K562 (cell line): ENCODE data around the gene TMC6. TPM values are rescaled to one million over a fixed set of nuclear protein-coding genes. Genes with fewer than 3 reads are reported as not detected.

ENCODE experiments used
- ATAC-seq: fragments of 200-7000 bp; cut with Tn5 transposase; 3 replicates; pipeline ENCODE4 v1.9.1; 2020; ENCODE audit warnings: moderate library complexity
- BruUV-seq: library from RNA; stranded (reverse); fragments of 400-500 nt; replicated peaks from 2 replicates; lab custom pipeline; 2021; lab: Mats Ljungman, UMichigan
- CTCF ChIA-PET: fragments of 300-600 bp; formaldehyde crosslinking; extraction: SDS; loops from one replicate; lab custom pipeline; 2021; ENCODE audit warnings: low intra/inter-chr PET ratio; lab: Yijun Ruan, JAX
- POLR2A ChIA-PET: fragments of 300-600, 350-650 bp; sonication (Branson Sonifier 250); formaldehyde crosslinking; extraction: SDS; loops from one replicate; lab custom pipeline; 2021; ENCODE audit warnings: antibody characterized with exemption, inconsistent platforms; lab: Yijun Ruan, JAX
- DNase-seq, 4 experiments: peaks; one replicate each; pipeline versions ENCODE4 v3.0.0 to v3.0.0-alpha.2; 2011 to 2018; ENCODE audit warnings: low spot score in 3 of 4, mixed read lengths in 3 of 4; ENCODE audit errors: extremely low read depth in 1 of 4
- FAIRE-seq: peaks from 2 replicates; lab custom pipeline; 2011; peaks lifted over from hg19 to GRCh38; lab: Jason Lieb, UNC
- H2AFZ ChIP-seq: 2 replicates; pipeline ENCODE4 v1.6.0; 2011; ENCODE audit warnings: low read depth, low read length, control low read depth, inconsistent platforms
- H3K27ac ChIP-seq: fragments of 200-600 bp; 3 replicates; pipeline ENCODE4 v1.8.0; 2011; ENCODE audit warnings: low read depth, mild to moderate bottlenecking, control low read depth, inconsistent platforms, low read length, moderate library complexity, mixed read lengths; ENCODE audit errors: extremely low read depth
- H3K27me3 ChIP-seq, 2 experiments: fragments of 300-600 bp in 1 of 2; 2 replicates in 1 of 2; 3 replicates in 1 of 2; pipeline versions ENCODE4 v1.6.0 to v1.8.0; 2011; ENCODE audit warnings: inconsistent platforms in 2 of 2, low read length in 2 of 2, mild to moderate bottlenecking in 1 of 2, mixed read lengths in 1 of 2, moderate library complexity in 1 of 2; ENCODE audit not compliant: control insufficient read depth in 2 of 2, insufficient read depth in 2 of 2
- H3K36me3 ChIP-seq: fragments of 300-600 bp; 3 replicates; pipeline ENCODE4 v1.8.0; 2011; ENCODE audit warnings: mild to moderate bottlenecking, low read length, inconsistent platforms; ENCODE audit not compliant: control insufficient read depth, insufficient read depth
- H3K4me1 ChIP-seq, 2 experiments: fragments of 200-600 bp in 1 of 2; replicated peaks in 1 of 2; 2 replicates in 1 of 2; 3 replicates in 1 of 2; pipeline versions ENCODE4 v1.5.1 to v1.8.0; 2011; ENCODE audit warnings: inconsistent platforms in 2 of 2, low read length in 2 of 2, mild to moderate bottlenecking in 1 of 2, mixed read lengths in 1 of 2, moderate library complexity in 1 of 2; ENCODE audit not compliant: control insufficient read depth in 2 of 2, insufficient read depth in 2 of 2
- H3K4me2 ChIP-seq: 2 replicates; pipeline ENCODE4 v1.6.1; 2011; ENCODE audit warnings: low read length, control low read depth, inconsistent platforms, mixed read lengths; ENCODE audit not compliant: insufficient read depth
- H3K4me3 ChIP-seq: fragments of 200-600 bp; sonication (generic), shearing (Covaris generic); 2 replicates; pipeline ENCODE4 v1.5.1; 2016; ENCODE audit warnings: control low read depth, inconsistent platforms
- H3K79me2 ChIP-seq: fragments of 200-600 bp; 3 replicates; pipeline ENCODE4 v1.8.0; 2011; ENCODE audit warnings: low read length, inconsistent platforms; ENCODE audit not compliant: control insufficient read depth, insufficient read depth
- H3K9ac ChIP-seq, 2 experiments: 2 replicates each; pipeline versions ENCODE4 v1.6.0 to v1.6.1; 2011; ENCODE audit warnings: low read depth in 2 of 2, low read length in 2 of 2, control low read depth in 1 of 2, inconsistent platforms in 1 of 2, mild to moderate bottlenecking in 1 of 2, mixed read lengths in 1 of 2; ENCODE audit not compliant: insufficient read depth in 1 of 2
- H3K9me1 ChIP-seq: one replicate; pipeline ENCODE4 v1.6.0; 2011; ENCODE audit warnings: inconsistent platforms, mild to moderate bottlenecking, low read length, moderate library complexity; ENCODE audit not compliant: control insufficient read depth, insufficient read depth
- H3K9me3 ChIP-seq: replicated peaks from 2 replicates; pipeline ENCODE4 v1.5.1; 2011; ENCODE audit warnings: low read depth, low read length, inconsistent platforms; ENCODE audit not compliant: control insufficient read depth, insufficient read depth
- H4K20me1 ChIP-seq: replicated peaks from 2 replicates; pipeline ENCODE4 v1.6.1; 2011; ENCODE audit warnings: low read length, inconsistent platforms, mixed read lengths; ENCODE audit not compliant: control insufficient read depth, insufficient read depth
- CREB1 ChIP-seq, 2 experiments: sonication (generic) in 1 of 2; formaldehyde crosslinking in 1 of 2; IDR thresholded peaks; 2 replicates each; pipeline versions ENCODE4 v1.6.1 to v1.8.0; 2012 to 2022; ENCODE audit warnings: inconsistent platforms in 1 of 2, mild to moderate bottlenecking in 1 of 2, missing genetic modification reagents in 1 of 2, moderate library complexity in 1 of 2
- FOSL1 ChIP-seq: fragments of 200-800 bp; sonication (Bioruptor generic); conservative IDR thresholded peaks from 2 replicates; pipeline ENCODE4 v1.6.1; 2016; ENCODE audit warnings: missing genetic modification characterization, missing compliant biosample characterization
- PREB ChIP-seq: sonication (generic); formaldehyde crosslinking; IDR thresholded peaks from 2 replicates; pipeline ENCODE4 v1.8.1; 2023; ENCODE audit warnings: mild to moderate bottlenecking, missing genetic modification reagents
- SFPQ ChIP-seq: fragments of 200-400 bp; formaldehyde crosslinking; IDR thresholded peaks from 2 replicates; pipeline ENCODE4 v1.6.1; 2017; ENCODE audit warnings: mild to moderate bottlenecking, low read depth, low read length, moderate library complexity
- XRCC3 ChIP-seq: fragments of 450-650 bp; IDR thresholded peaks from 2 replicates; pipeline ENCODE4 v1.6.1; 2017; ENCODE audit warnings: mild to moderate bottlenecking, moderate library complexity
- ZBTB11 ChIP-seq, 3 experiments: fragments of 200-800 bp in 1 of 3; fragments of 250-450 bp in 1 of 3; fragments of 450-650 bp in 1 of 3; sonication (Bioruptor Pico) in 1 of 3; sonication (Bioruptor generic) in 1 of 3; formaldehyde crosslinking in 1 of 3; IDR thresholded peaks; 2 replicates each; pipeline versions ENCODE4 v1.6.1 to v1.8.0; 2016 to 2022; ENCODE audit warnings: mild to moderate bottlenecking in 2 of 3, missing genetic modification characterization in 2 of 3, missing compliant biosample characterization in 1 of 3, moderate library complexity in 1 of 3
- ZNF146 ChIP-seq: IDR thresholded peaks from one replicate; pipeline ENCODE4 v1.6.1; 2018; ENCODE audit warnings: missing compliant biosample characterization; ENCODE audit not compliant: unreplicated experiment
- ZNF764 ChIP-seq: fragments of 250-450 bp; sonication (Bioruptor Pico); IDR thresholded peaks from 2 replicates; pipeline ENCODE4 v1.4.0; 2020; ENCODE audit warnings: low read depth, mild to moderate bottlenecking, moderate library complexity
- WGBS: fragments of 100-300 bp; shearing (Covaris generic); methylation state at CpG from one replicate; pipeline ENCODE4 v1.1.6; 2016; ENCODE audit warnings: low coverage, mixed read lengths; ENCODE audit not compliant: insufficient coverage; ENCODE audit errors: missing lambda C conversion rate; 5-methylcytosine and 5-hydroxymethylcytosine counted together
- in situ Hi-C: fragments of 300-500 bp; cut with MboI; formaldehyde crosslinking; loops from 4 replicates; pipeline ENCODE4 v1.15.0; 2018; ENCODE audit warnings: inconsistent platforms, mixed read lengths
- intact Hi-C: fragments of 100-400 bp; cut with micrococcal nuclease; formaldehyde crosslinking; loops from 2 replicates; pipeline ENCODE4 v1.14.2; 2022
- polyA plus RNA-seq, 8 experiments: library from polyadenylated mRNA; depleted of rRNA in 4 of 8; stranded (reverse) in 5 of 8; unstranded in 3 of 8; fragments of >200 nt; fragmentation: Nextera tagmentation in 2 of 8; fragmentation: Illumina TruSeq in 1 of 8; extraction: Ambion mirVana in 2 of 8; extraction: Trizol in 1 of 8; gene quantifications; 2 replicates each; pipeline versions ENCODE4 v1.2.1 to v1.2.3, GENCODE V29; 2011 to 2014; ENCODE audit warnings: inconsistent platforms in 1 of 8, missing spikeins in 1 of 8
- total RNA-seq, 7 experiments: library from RNA; depleted of rRNA in 6 of 7; stranded (reverse); fragments of >200 nt in 6 of 7; fragmentation: Illumina TruSeq in 2 of 7; extraction: Trizol in 2 of 7; gene quantifications; 2 replicates each; pipeline versions ENCODE4 v1.2.1 to v1.2.3, GENCODE V29; 2011 to 2021; ENCODE audit warnings: low replicate concordance in 1 of 7
- TF ChIP-seq, protein P1 (sequence below): fragments of 450-650 bp; formaldehyde crosslinking; IDR thresholded peaks from 2 replicates; pipeline ENCODE4 v1.4.0; 2020; ENCODE audit warnings: mild to moderate bottlenecking, moderate library complexity

Gene TMC6
- total and polyA plus RNA-seq, 9 of the 15 experiments (the other 6 are each of a cell fraction or from before 2014, with no cell fraction given), result 4.1 to 351 (median 66.9) TPM

DNA sequence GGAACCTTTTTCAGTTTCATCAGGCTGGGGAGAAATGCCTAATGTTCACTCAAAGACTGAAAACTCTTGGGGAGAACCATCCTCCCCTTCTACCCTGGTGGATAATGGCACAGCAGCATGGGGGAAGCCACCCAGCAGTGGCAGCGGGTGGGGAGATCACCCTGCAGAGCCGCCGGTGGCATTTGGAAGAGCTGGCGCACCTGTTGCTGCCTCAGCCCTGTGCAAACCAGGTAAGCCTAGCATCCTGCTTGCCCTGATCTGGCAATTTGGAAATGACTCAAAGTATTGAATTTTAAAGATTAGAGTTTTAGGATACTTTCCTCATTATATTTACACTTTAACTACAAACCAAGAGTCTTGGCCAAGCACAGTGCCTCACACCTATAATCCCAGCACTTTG lies 63.8 kb downstream of the TMC6 start:
- in situ Hi-C loops, result no loop called here
- POLR2A ChIA-PET, result no interaction called here
- no peak for TF ChIP-seq PREB (CRISPR knock-in tag)
- TF ChIP-seq XRCC3, result no peak
- no peak for TF ChIP-seq ZBTB11 (CRISPR knock-in tag; IDR thresholded peaks at IDR 0.05)
- TF ChIP-seq CREB1 (IDR thresholded peaks at IDR 0.05), result no peak
- no peak for TF ChIP-seq CREB1 (CRISPR knock-in tag; IDR thresholded peaks at IDR 0.05)
- TF ChIP-seq ZNF146 (CRISPR knock-in tag), result no peak
- no peak for TF ChIP-seq SFPQ
- TF ChIP-seq, protein P1, sequence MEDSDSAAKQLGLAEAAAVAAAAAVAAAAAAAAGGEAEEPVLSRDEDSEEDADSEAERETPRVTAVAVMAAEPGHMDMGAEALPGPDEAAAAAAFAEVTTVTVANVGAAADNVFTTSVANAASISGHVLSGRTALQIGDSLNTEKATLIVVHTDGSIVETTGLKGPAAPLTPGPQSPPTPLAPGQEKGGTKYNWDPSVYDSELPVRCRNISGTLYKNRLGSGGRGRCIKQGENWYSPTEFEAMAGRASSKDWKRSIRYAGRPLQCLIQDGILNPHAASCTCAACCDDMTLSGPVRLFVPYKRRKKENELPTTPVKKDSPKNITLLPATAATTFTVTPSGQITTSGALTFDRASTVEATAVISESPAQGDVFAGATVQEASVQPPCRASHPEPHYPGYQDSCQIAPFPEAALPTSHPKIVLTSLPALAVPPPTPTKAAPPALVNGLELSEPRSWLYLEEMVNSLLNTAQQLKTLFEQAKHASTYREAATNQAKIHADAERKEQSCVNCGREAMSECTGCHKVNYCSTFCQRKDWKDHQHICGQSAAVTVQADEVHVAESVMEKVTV (CRISPR knock-in tag), result no peak
- TF ChIP-seq FOSL1, result no peak
- no peak for TF ChIP-seq ZNF764 (CRISPR knock-in tag)
- TF ChIP-seq, all 486 proteins: peak for 0
- H3K4me1 ChIP-seq, result peaks cover 3 to 5% of the 10 kb centered on the region in 2 experiments; a peak in 3 of 5 replicates
- H3K9me1 ChIP-seq, result no peaks in the 10 kb centered on the region
- BruUV-seq, result no TSS peak
- H3K9me3 ChIP-seq, result no peaks in the 10 kb centered on the region
- FAIRE-seq (no peak), ATAC-seq (no peak), DNase-seq (no peak)
- no peak overlapping the region for H3K4me2 ChIP-seq
- intact Hi-C loops, result no loop called here
- no peaks in the 10 kb centered on the region for H4K20me1 ChIP-seq
- 98% methylated on average over 4 of the region's 4 CpGs for WGBS
- no peak overlapping the region for H3K4me3 ChIP-seq
- H3K9ac ChIP-seq, result 0 out of 4 replicates have a peak overlapping the region, but pooled peaks of 1 of the 2 experiments have one; percentile 21
- H2AFZ ChIP-seq, result no peak overlapping the region
- H3K79me2 ChIP-seq, result no peaks in the 10 kb centered on the region
- no peak overlapping the region for H3K27ac ChIP-seq
- H3K36me3 ChIP-seq, result peaks cover 5% of the 10 kb centered on the region; the same call in 2 of the 3 replicates
- no peaks in the 10 kb centered on the region for H3K27me3 ChIP-seq
- CTCF ChIA-PET, result no interaction called here
